Panc1 (cell line): ENCODE results near the gene EPHB1.

Experiments
- POLR2AphosphoS5 ChIP-seq: IDR thresholded peaks from 2 replicates; pipeline ENCODE4 v1.6.1; 2012; ENCODE audit warnings: mild to moderate bottlenecking, low read depth, low read length, moderate library complexity
- TF ChIP-seq, protein P1 (sequence below): fragments of 450-650 bp; IDR thresholded peaks from 2 replicates; pipeline ENCODE4 v1.5.1; 2017; ENCODE audit warnings: mild to moderate bottlenecking

DNA sequence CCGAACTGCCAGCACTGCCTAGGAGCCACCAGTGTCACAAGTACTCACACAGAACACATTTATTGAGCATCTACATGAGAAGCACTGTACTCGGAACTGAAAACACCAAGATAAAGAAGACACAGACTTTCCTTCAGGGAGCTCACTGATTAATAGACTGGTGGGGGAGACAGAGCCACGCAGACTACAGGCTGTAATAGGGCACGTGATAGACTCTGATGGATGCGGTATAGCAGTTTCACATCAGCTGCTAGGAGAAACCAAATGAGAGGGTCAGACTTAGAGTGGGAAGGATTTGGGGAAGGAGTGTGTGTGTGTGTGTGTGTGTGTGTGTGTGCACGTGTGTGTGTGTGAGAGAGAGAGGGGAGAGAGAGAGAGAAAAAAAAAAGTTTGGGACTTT is 12.1 kb downstream of the EPHB1 start:
- no peak for TF ChIP-seq POLR2AphosphoS5
- TF ChIP-seq, protein P1, sequence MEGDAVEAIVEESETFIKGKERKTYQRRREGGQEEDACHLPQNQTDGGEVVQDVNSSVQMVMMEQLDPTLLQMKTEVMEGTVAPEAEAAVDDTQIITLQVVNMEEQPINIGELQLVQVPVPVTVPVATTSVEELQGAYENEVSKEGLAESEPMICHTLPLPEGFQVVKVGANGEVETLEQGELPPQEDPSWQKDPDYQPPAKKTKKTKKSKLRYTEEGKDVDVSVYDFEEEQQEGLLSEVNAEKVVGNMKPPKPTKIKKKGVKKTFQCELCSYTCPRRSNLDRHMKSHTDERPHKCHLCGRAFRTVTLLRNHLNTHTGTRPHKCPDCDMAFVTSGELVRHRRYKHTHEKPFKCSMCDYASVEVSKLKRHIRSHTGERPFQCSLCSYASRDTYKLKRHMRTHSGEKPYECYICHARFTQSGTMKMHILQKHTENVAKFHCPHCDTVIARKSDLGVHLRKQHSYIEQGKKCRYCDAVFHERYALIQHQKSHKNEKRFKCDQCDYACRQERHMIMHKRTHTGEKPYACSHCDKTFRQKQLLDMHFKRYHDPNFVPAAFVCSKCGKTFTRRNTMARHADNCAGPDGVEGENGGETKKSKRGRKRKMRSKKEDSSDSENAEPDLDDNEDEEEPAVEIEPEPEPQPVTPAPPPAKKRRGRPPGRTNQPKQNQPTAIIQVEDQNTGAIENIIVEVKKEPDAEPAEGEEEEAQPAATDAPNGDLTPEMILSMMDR: no peak
